ENCODE results near the gene MMP11.

Gene MMP11

GRCh38 chr22:23806837-23807236, 34.2 kb downstream of the MMP11 start:
- DNase-seq: no peak

- no peak for DNase-seq
These were observed 39.7 kb downstream of the MMP11 start for GRCh38 chr22:23812378-23812777.

- DNase-seq: no peak
These were observed 43.0 kb downstream of the MMP11 start for GRCh38 chr22:23815541-23816155.

GRCh38 chr22:23816156-23816976, 43.7 kb downstream of the MMP11 start:
- no peak for DNase-seq

- DNase-seq: no peak
These were observed 44.5 kb downstream of the MMP11 start for GRCh38 chr22:23817146-23817545.

DNA sequence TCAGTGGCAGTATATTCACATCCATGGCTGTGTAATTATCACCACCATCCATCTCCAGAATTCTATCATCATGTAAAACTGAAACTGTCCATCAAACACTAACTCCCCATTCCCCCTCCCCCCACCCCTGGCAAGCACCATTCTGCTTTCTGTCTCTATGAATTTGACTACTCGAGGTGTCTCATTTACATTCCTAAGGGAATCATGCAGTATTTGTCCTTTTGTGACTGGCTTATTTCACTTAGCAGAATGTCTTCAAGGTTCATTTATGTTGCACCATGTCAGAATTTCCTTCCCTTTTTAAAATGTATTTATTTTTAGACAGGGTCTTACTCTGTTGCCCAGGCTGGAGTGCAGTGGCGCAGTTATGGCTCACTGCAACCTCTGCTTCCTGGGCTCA, 45.9 kb downstream of the MMP11 start:
- DNase-seq: no peak

DNA sequence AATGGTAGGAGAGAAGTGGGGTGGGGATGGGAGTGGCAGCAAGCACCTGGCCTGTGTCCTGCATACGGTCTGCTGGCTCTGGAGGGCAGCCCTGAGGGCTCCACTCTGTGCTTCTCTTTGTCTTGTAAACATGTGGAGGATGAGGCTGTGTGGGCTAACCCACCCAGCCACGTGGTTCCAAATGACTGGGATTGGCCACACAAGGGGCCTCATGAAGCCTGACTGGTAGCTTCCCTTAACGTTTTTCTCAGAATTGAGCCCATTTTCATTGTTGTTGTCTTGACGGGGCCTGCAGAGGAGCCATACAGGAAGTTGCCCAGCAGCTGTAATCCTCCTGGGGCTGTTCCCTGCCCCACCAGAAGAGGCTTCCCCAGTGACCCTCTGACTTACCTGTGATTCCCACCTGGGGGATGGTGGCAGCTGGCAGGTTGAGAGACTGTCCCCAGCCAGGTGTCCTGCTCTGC, 48.1 kb downstream of the MMP11 start:
- DNase-seq: no peak

GRCh38 chr22:23822101-23822671, 49.5 kb downstream of the MMP11 start:
- no peak for DNase-seq

DNA sequence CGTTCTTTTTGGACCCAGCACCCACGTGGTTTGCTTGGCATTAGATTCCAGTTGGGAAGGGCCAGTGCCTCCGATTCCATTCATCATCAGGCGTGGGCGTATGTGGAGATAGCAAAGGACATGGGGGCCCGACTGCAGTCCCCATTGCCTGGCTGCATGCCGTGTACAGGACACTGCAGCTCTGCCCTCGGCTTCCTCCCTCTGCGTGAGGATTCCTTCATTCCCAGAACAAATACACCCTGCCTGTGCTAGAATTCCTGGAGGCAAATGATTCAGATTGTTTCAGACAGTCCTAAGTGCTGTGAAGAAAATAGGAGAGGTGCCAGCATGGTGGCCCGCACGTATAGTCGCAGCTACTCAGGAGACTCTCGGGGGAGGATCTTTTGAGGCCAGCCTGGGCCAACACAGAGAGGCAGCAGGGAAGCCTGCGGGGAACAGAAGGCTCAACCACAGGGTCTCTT, 50.7 kb downstream of the MMP11 start:
- no peak for DNase-seq

- no peak for DNase-seq
These were observed 52.0 kb downstream of the MMP11 start for GRCh38 chr22:23824476-23825245.

DNA sequence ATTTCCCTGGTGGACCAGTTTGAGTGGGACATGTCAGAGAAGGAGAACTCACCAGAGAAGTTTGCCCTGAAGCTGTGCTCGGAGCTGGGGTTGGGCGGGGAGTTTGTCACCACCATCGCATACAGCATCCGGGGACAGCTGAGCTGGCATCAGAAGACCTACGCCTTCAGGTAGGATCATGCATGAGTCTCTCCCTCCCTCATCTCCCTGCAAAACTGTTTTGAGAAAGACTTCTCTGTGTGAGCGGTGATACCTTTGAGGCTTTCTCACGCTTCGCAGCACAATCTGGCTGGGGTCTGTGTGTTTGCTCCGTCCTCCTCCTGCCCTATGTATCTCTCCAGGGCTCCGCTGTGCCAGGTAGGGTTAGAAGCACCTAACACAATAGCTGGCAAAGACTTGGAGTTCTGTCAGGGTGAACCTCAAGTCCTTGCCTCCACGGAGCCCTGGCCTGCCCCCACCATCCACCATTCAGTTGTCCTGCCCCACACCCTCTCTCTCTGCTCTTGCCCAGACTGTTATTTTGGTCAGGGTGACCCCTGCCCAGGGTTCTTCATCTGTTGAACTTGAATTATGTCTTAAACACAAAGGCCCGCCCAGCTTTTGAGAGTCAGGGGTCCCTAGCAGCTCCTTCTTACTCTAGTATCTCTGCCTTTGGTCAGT, 52.7 kb downstream of the MMP11 start:
- no peak for DNase-seq

DNA sequence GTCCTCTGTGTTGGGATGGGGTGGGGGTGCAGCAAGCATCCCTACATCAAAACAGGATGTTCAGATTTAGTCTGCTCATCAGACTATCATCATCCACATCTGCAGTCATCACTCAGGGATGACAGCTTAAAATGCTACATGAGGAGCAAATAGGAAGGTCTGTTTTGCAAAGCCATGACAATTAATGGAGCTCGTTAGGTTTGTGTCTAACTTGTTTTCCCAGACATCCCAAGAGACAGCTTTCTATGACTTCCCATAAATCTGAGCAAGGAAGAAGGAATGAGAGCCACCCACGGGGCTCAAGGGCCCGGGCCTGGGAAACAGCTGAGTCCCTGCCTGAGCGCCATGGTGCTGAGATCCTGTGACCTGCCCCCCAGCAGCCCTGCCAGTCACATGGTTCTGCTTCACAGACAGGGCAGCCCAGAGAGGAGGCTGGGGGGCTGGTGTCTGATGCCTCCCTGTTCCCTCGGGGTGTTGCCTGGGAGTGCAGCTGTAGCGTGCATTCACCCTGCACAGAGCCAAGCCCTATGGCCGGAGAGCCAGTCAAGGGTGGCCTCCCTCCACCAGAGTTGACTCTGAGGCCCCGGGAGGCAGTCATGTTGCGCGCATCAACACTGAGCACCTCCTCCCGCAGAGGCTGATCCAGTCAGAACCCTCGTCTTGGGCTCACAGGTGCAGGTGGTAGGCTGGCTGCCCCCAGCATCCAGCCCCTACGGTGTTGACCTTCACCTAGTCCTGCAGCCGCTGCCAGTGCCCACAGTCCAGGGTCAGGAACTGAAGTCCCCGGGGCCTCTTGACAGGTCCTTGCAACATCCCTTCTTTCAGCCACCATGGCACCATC, 54.1 kb downstream of the MMP11 start:
- DNase-seq: no peak

- no peak for DNase-seq
These were observed 54.8 kb downstream of the MMP11 start for GRCh38 chr22:23827351-23827995.

- DNase-seq: no peak
These were observed 56.4 kb downstream of the MMP11 start for GRCh38 chr22:23828800-23829680.

GRCh38 chr22:23829845-23830372, 57.3 kb downstream of the MMP11 start:
- DNase-seq: no peak

- no peak for DNase-seq
These were observed 58.6 kb downstream of the MMP11 start for GRCh38 chr22:23831261-23831660.

DNA sequence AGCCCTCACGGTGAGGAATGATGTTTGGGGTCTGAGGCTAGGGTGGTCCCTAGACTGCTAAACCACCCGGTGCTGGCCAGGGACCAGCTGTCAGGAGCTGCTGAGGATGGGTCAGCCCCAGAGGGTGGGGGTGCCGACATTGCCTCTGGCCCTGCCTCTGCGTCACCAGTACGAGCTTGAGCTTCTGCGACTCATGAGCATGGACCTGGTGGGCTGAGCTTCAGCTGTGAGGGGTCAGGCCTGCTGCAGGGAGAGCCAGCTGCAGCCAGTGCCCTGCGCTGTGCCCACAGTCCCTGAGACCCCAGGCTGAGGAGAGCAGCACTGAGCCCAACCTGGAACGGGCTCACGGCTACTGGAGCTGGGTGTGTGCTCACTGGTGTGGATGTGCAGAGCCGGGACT, 59.1 kb downstream of the MMP11 start:
- no peak for DNase-seq

DNA sequence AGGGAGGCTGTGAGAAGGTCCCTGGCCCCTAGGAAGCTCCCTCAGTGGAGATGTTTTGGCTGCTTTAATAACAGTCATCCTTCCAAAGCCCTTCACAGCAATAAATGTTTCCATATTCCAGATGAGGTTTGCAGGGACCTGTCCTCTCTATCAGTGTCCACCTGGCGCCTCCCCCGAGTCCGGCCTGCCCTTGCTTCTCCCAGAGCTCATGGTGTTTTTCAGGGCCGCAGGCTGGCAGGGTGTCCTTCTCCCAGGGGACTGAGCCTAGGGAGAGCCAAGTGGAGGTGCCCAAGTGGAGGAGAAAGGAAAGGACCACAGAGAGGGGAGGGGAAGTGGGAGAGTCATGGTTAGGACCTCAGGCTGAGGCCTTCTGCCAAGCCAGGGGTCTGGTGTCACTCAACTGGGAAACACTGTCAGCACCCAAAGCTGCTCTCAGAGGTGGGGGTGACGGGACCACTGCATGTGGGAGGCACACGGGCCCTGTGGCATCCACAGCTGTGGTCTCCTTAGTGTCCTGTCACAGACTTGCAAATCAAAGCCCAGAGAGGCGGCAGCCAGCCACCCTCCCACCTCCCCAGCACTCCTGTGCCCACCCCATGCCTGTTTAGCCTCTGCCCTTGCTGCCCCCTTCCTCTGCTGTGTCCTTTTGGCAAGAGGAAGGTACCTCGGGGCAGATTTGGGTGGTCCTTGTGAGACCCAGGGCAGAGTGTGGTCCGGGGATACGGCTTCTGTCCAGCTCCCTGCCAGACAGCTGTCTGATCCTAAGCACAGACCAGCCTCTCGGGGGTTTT, 59.8 kb downstream of the MMP11 start:
- DNase-seq: no peak
